Astrocyte (in vitro differentiated cells and primary cell): ENCODE measurements around the gene RAPGEF5. TPM values are rescaled to one million over a fixed set of nuclear protein-coding genes. Genes with fewer than 3 reads are reported as not detected.

ENCODE experiments used
- DNase-seq: peaks from one replicate; pipeline ENCODE4 v3.0.0-alpha.2; 2010; ENCODE audit warnings: low read depth
- FAIRE-seq: peaks from 2 replicates; lab custom pipeline; 2011; peaks lifted over from hg19 to GRCh38; lab: Jason Lieb, UNC
- H2AFZ ChIP-seq: 2 replicates; pipeline ENCODE4 v1.6.0; 2012; ENCODE audit warnings: low read depth, low read length, inconsistent platforms
- H3K27ac ChIP-seq: 2 replicates; pipeline ENCODE4 v1.5.1; 2011; ENCODE audit warnings: low read depth, low read length, inconsistent platforms
- H3K27me3 ChIP-seq: 2 replicates; pipeline ENCODE4 v1.6.0; 2011; ENCODE audit warnings: low read length, inconsistent platforms; ENCODE audit not compliant: insufficient read depth
- H3K36me3 ChIP-seq: 2 replicates; pipeline ENCODE4 v1.5.1; 2011; ENCODE audit warnings: low read length, inconsistent platforms; ENCODE audit not compliant: insufficient read depth
- H3K4me1 ChIP-seq: 2 replicates; pipeline ENCODE4 v1.5.1; 2011; ENCODE audit warnings: low read length, inconsistent platforms; ENCODE audit not compliant: insufficient read depth
- H3K4me2 ChIP-seq: 2 replicates; pipeline ENCODE4 v1.6.0; 2012; ENCODE audit warnings: low read length, inconsistent platforms
- H3K4me3 ChIP-seq: 2 replicates; pipeline ENCODE4 v1.5.1; 2011; ENCODE audit warnings: low read depth, mild to moderate bottlenecking, low read length, inconsistent platforms; ENCODE audit not compliant: insufficient read depth
- H3K79me2 ChIP-seq: 2 replicates; pipeline ENCODE4 v1.6.0; 2012; ENCODE audit warnings: mild to moderate bottlenecking, low read length, inconsistent platforms; ENCODE audit not compliant: insufficient read depth
- H3K9ac ChIP-seq: 2 replicates; pipeline ENCODE4 v1.6.0; 2012; ENCODE audit warnings: mild to moderate bottlenecking, low read length, inconsistent platforms
- H3K9me3 ChIP-seq: 2 replicates; pipeline ENCODE4 v1.5.1; 2012; ENCODE audit warnings: low read depth, mild to moderate bottlenecking, low read length, inconsistent platforms; ENCODE audit not compliant: insufficient read depth
- H4K20me1 ChIP-seq: 2 replicates; pipeline ENCODE4 v1.6.0; 2012; ENCODE audit warnings: low read length, inconsistent platforms; ENCODE audit not compliant: insufficient read depth
- H3K27ac Mint-ChIP-seq: one replicate; pipeline ENCODE4 v1.8.0; 2021; ENCODE audit warnings: mild to moderate bottlenecking, mixed read lengths; ENCODE audit not compliant: unreplicated experiment
- H3K27me3 Mint-ChIP-seq: one replicate; pipeline ENCODE4 v1.8.0; 2021; ENCODE audit warnings: low read depth, mixed read lengths; ENCODE audit not compliant: unreplicated experiment
- H3K36me3 Mint-ChIP-seq: one replicate; pipeline ENCODE4 v1.8.0; 2021; ENCODE audit warnings: low read depth, mixed read lengths; ENCODE audit not compliant: unreplicated experiment
- H3K4me1 Mint-ChIP-seq: one replicate; pipeline ENCODE4 v1.8.0; 2021; ENCODE audit warnings: low read depth, mixed read lengths; ENCODE audit not compliant: unreplicated experiment
- H3K4me3 Mint-ChIP-seq: one replicate; pipeline ENCODE4 v1.8.0; 2021; ENCODE audit warnings: mild to moderate bottlenecking, moderate library complexity, mixed read lengths; ENCODE audit not compliant: unreplicated experiment
- H3K9me3 Mint-ChIP-seq: one replicate; pipeline ENCODE4 v1.8.0; 2021; ENCODE audit warnings: mild to moderate bottlenecking, mixed read lengths; ENCODE audit not compliant: unreplicated experiment
- EZH2 ChIP-seq: IDR thresholded peaks from 2 replicates; pipeline ENCODE4 v1.6.1; 2012; ENCODE audit warnings: mild to moderate bottlenecking, low read length, inconsistent platforms; ENCODE audit not compliant: insufficient read depth
- total RNA-seq: library from RNA; stranded (reverse); gene quantifications from 2 replicates; pipeline ENCODE4 v1.2.1, GENCODE V29; 2021
- TF ChIP-seq, protein P1 (sequence below): IDR thresholded peaks from 2 replicates; pipeline ENCODE4 v1.5.1; 2011; ENCODE audit warnings: low read depth, mild to moderate bottlenecking, inconsistent platforms, low read length, moderate library complexity; ENCODE audit not compliant: insufficient read depth

RAPGEF5 gene
- total RNA-seq, 1 donor from 2014 or later, result 1.0 TPM

DNA sequence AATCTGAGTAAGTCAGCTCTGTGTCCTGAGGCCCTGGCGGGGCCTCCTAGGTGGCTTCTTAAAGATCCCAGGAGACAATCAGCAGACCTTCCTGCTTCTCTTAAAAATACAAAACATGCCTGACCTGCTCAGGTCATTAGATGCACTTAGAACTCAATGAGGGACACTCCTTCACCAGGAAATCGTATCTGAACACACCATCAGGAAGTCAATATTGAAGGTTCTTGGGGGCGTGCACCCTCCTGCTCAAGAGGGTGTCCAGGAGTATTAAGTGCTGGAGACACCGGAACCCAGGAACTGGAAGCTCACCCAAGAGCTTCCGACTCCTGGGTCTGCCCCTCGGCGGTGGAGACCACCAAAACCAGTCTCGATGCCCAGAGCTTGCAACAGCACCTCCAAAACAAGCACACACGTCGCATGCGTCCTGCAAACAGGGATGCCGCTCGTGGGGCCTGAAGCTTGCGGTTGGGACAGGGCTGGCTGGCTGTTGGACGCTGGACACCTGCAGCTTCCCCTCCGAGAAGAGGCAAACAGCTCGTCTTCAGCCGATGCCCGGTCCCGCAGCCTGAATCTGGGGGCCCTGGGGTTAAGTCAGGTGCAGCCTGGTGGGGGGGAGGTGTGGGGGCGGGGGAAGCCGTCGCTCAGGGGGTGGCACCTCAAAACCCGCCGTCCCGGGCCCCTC, 803 bp downstream of the RAPGEF5 start:
- H3K27ac ChIP-seq, result no peak overlapping the region
- Mint-ChIP-seq H3K36me3 (no peaks in the 10 kb centered on the region), H3K27me3 (peaks cover 23% of the 10 kb centered on the region), H3K9me3 (peaks cover 2% of the 10 kb centered on the region), H3K27ac (no peak overlapping the region), H3K4me1 (peaks cover 14% of the 10 kb centered on the region), H3K4me3 (peak overlapping the region; percentile 67)
- peak overlapping the region; percentile 22 for H2AFZ ChIP-seq
- no peaks in the 10 kb centered on the region for H4K20me1 ChIP-seq
- no peak overlapping the region for H3K9ac ChIP-seq
- no peaks in the 10 kb centered on the region for H3K9me3 ChIP-seq
- peak overlapping the region; percentile 82 for H3K4me2 ChIP-seq
- DNase-seq (no peak), FAIRE-seq (no peak)
- TF ChIP-seq, protein P1, sequence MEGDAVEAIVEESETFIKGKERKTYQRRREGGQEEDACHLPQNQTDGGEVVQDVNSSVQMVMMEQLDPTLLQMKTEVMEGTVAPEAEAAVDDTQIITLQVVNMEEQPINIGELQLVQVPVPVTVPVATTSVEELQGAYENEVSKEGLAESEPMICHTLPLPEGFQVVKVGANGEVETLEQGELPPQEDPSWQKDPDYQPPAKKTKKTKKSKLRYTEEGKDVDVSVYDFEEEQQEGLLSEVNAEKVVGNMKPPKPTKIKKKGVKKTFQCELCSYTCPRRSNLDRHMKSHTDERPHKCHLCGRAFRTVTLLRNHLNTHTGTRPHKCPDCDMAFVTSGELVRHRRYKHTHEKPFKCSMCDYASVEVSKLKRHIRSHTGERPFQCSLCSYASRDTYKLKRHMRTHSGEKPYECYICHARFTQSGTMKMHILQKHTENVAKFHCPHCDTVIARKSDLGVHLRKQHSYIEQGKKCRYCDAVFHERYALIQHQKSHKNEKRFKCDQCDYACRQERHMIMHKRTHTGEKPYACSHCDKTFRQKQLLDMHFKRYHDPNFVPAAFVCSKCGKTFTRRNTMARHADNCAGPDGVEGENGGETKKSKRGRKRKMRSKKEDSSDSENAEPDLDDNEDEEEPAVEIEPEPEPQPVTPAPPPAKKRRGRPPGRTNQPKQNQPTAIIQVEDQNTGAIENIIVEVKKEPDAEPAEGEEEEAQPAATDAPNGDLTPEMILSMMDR, result no peak
- TF ChIP-seq EZH2, result no peak
- peaks cover 10% of the 10 kb centered on the region for H3K4me1 ChIP-seq
- peaks cover 7% of the 10 kb centered on the region for H3K27me3 ChIP-seq
- no peaks in the 10 kb centered on the region for H3K36me3 ChIP-seq
- no peaks in the 10 kb centered on the region for H3K79me2 ChIP-seq
- no peak overlapping the region for H3K4me3 ChIP-seq

DNA sequence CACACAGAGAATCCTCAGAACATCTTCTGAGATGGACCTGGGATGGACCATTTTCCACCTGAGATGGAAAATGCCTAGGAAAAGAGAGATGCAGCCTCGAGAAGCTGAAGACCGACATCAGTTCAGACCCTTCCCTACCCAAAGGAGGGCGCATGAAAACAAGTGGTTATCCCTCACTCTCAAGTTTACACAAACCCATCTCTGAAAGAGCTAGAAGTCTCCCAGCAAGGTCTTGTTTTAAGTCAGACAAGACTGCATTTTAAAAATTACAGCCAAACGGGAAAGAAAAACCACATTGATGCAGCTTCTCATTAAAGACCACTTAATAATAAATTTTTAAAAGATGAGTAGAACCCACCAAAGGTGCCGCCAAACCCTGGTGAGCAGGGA, 1.3 kb downstream of the RAPGEF5 start:
- no peak overlapping the region for H3K4me2 ChIP-seq

More for the DNA sequence above, 1.3 kb downstream of the RAPGEF5 start:
- H3K9me3 ChIP-seq, result no peaks in the 10 kb centered on the region
- FAIRE-seq (no peak), DNase-seq (no peak)
- H3K36me3 Mint-ChIP-seq, result no peaks in the 10 kb centered on the region
- no peaks in the 10 kb centered on the region for H4K20me1 ChIP-seq
- H3K4me3 Mint-ChIP-seq, result peak overlapping the region; percentile 67
- no peaks in the 10 kb centered on the region for H3K36me3 ChIP-seq
- peaks cover 7% of the 10 kb centered on the region for H3K27me3 ChIP-seq
- no peak overlapping the region for H3K4me3 ChIP-seq
- no peak for TF ChIP-seq EZH2
- TF ChIP-seq, protein P1, result no peak
- H3K27me3 Mint-ChIP-seq, result peaks cover 23% of the 10 kb centered on the region
- H3K9ac ChIP-seq, result no peak overlapping the region
- no peak overlapping the region for H3K27ac Mint-ChIP-seq
- H2AFZ ChIP-seq, result no peak overlapping the region
- H3K4me1 Mint-ChIP-seq, result peaks cover 20% of the 10 kb centered on the region
- no peaks in the 10 kb centered on the region for H3K79me2 ChIP-seq
- H3K27ac ChIP-seq, result no peak overlapping the region
- H3K4me1 ChIP-seq, result peaks cover 10% of the 10 kb centered on the region
- H3K9me3 Mint-ChIP-seq, result peaks cover 2% of the 10 kb centered on the region
